Suprapubic skin (tissue), 4 donors: ENCODE data around the gene PRKAR2A. TPM values are rescaled to one million over a fixed set of nuclear protein-coding genes. Genes with fewer than 3 reads are reported as not detected.

Source experiments
- DNase-seq, 2 donors: peaks; one replicate each; pipeline ENCODE4 v3.0.0-alpha.2; 2019; ENCODE audit warnings: low spot score in 2 of 2
- H3K27ac ChIP-seq: fragments of 200-600 bp; sonication (generic); one replicate; pipeline ENCODE4 v1.5.1; 2019
- H3K27me3 ChIP-seq: fragments of 200-600 bp; sonication (generic); one replicate; pipeline ENCODE4 v1.5.1; 2019
- H3K36me3 ChIP-seq: fragments of 200-600 bp; sonication (generic); one replicate; pipeline ENCODE4 v1.5.1; 2019
- H3K4me1 ChIP-seq: fragments of 200-600 bp; sonication (generic); one replicate; pipeline ENCODE4 v1.5.1; 2019
- H3K4me3 ChIP-seq: fragments of 200-600 bp; sonication (generic); one replicate; pipeline ENCODE4 v1.5.1; 2019; ENCODE audit warnings: mild to moderate bottlenecking
- H3K9me3 ChIP-seq: fragments of 200-600 bp; sonication (generic); one replicate; pipeline ENCODE4 v1.5.1; 2019
- CTCF ChIP-seq, 2 donors: fragments of 200-600 bp in 1 of 2; fragments of 450-650 bp in 1 of 2; sonication (generic) in 1 of 2; IDR thresholded peaks; one replicate each; pipeline ENCODE4 v1.5.1; 2016 to 2019; ENCODE audit warnings: antibody characterized with exemption in 2 of 2, mild to moderate bottlenecking in 1 of 2, moderate library complexity in 1 of 2
- EP300 ChIP-seq: sonication (generic); formaldehyde crosslinking; IDR thresholded peaks from one replicate; pipeline ENCODE4 v1.6.1; 2017; ENCODE audit warnings: antibody characterized with exemption
- POLR2A ChIP-seq, 2 donors: fragments of 450-650 bp; IDR thresholded peaks; one replicate each; pipeline ENCODE4 v1.6.1; 2017; ENCODE audit warnings: antibody characterized with exemption in 2 of 2, mild to moderate bottlenecking in 2 of 2, moderate library complexity in 2 of 2
- POLR2AphosphoS5 ChIP-seq, 3 donors: sonication (generic); formaldehyde crosslinking; IDR thresholded peaks; one replicate each; pipeline ENCODE4 v1.6.1; 2017; ENCODE audit warnings: antibody characterized with exemption in 3 of 3
- WGBS: methylation state at CpG from one replicate; pipeline ENCODE4 v1.1.5; 2018; 5-methylcytosine and 5-hydroxymethylcytosine counted together
- total RNA-seq, 4 donors: library from RNA; depleted of rRNA; stranded (reverse); fragments of >200 nt; gene quantifications; one replicate each; pipeline ENCODE4 v1.1.0, GENCODE V29; 2016

Gene PRKAR2A
- total RNA-seq, 4 donors from 2014 or later, result 24.9 to 34.5 (median 29.5) TPM

GRCh38 chr3:48709051-48709461 is 138.6 kb downstream of the PRKAR2A start:
- H3K36me3 ChIP-seq, result peaks cover 30% of the 10 kb centered on the region
- 34% methylated on average over 7 of the region's 7 CpGs for WGBS
- H3K27me3 ChIP-seq, result no peaks in the 10 kb centered on the region
- no peak overlapping the region for H3K4me3 ChIP-seq
- DNase-seq, result peak in 1 of 2 donors; percentile 44
- TF ChIP-seq POLR2AphosphoS5 (IDR thresholded peaks at IDR 0.05), result no peak
- no peak for TF ChIP-seq EP300
- no peak for TF ChIP-seq CTCF (IDR thresholded peaks at IDR 0.05)
- no peak for TF ChIP-seq POLR2A (IDR thresholded peaks at IDR 0.05)
- H3K4me1 ChIP-seq, result peaks cover 61% of the 10 kb centered on the region
- peak overlapping the region; percentile 7 for H3K27ac ChIP-seq
- H3K9me3 ChIP-seq, result no peaks in the 10 kb centered on the region

DNA sequence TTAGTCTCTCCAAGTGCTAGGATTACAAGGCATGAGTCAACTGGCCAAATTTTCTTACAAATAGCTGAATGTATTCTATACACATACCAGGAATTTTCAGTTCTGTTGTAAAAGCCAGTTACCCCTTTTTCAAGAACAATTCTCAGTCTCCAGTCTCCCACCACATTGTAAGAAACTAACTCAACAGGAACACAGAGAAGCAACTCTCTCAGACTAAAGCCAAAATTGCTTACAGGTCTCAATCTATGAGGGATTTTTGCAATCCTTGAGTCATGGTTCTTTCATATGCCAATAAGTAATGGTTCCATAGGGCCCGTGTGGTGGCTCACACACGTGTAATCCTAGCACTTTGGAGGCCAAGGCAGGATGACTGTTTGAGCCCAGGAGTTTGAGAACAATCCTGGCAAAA is 139.2 kb downstream of the PRKAR2A start:
- DNase-seq, result no peak
- 10% methylated on average over 2 of the region's 2 CpGs for WGBS
- Histone ChIP-seq H3K36me3 (peaks cover 26% of the 10 kb centered on the region), H3K27me3 (no peaks in the 10 kb centered on the region), H3K4me3 (no peak overlapping the region), H3K4me1 (peaks cover 55% of the 10 kb centered on the region), H3K9me3 (no peaks in the 10 kb centered on the region), H3K27ac (peak overlapping the region; percentile 25)
- TF ChIP-seq POLR2A (IDR thresholded peaks at IDR 0.05) (no peak), CTCF (IDR thresholded peaks at IDR 0.05) (no peak), EP300 (no peak), POLR2AphosphoS5 (IDR thresholded peaks at IDR 0.05) (no peak)

GRCh38 chr3:48707157-48707556 is 140.5 kb downstream of the PRKAR2A start:
- Histone ChIP-seq H3K9me3 (no peaks in the 10 kb centered on the region), H3K27ac (no peak overlapping the region), H3K4me3 (no peak overlapping the region), H3K36me3 (peaks cover 26% of the 10 kb centered on the region), H3K27me3 (no peaks in the 10 kb centered on the region), H3K4me1 (peaks cover 42% of the 10 kb centered on the region)
- DNase-seq, result peak in 1 of 2 donors; percentile 20
- 89% methylated on average over 5 of the region's 5 CpGs for WGBS
- TF ChIP-seq CTCF (IDR thresholded peaks at IDR 0.05), result no peak
- TF ChIP-seq POLR2A (IDR thresholded peaks at IDR 0.05), result no peak
- TF ChIP-seq POLR2AphosphoS5 (IDR thresholded peaks at IDR 0.05), result no peak
- TF ChIP-seq EP300, result no peak

- Histone ChIP-seq H3K9me3 (no peaks in the 10 kb centered on the region), H3K4me3 (no peak overlapping the region), H3K4me1 (peaks cover 16% of the 10 kb centered on the region), H3K36me3 (peaks cover 24% of the 10 kb centered on the region), H3K27ac (no peak overlapping the region), H3K27me3 (no peaks in the 10 kb centered on the region)
- WGBS, result 83% methylated on average over 6 of the region's 6 CpGs
- DNase-seq, result peak in 1 of 2 donors; percentile 17
- TF ChIP-seq CTCF (IDR thresholded peaks at IDR 0.05) (no peak), POLR2A (IDR thresholded peaks at IDR 0.05) (no peak), EP300 (no peak), POLR2AphosphoS5 (IDR thresholded peaks at IDR 0.05) (no peak)
Measured at GRCh38 chr3:48702320-48702920, 145.3 kb downstream of the PRKAR2A start.

DNA sequence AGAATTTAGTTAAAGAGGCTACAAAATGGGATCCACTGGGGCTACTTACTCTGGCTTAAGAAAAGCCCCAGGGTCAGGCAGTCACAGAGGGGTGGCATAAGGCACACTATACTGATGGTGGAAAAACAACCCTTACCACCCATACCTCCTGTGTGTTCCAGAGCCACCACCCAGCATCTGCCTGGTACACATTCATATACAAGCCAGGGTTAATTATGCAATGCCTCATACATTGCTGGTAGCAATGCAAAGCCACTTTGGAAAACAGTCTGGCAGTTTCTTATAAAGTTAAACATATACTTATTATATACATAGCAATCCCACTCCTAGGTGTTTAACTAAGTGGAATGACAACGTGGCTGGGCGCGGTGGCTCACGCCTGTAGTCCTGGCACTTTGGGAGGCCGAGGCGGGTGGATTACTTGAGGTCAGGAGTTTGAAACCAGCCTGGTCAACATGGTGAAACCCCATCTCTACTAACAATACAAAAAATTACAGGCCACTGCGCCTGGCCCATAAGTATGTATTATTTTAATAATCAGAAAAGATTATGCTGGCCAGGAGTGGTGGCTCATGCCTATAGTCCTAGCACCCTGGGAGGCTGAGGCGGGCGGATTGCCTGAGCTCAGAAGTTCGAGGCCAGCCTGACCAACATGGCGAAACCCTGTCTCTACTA is 146.8 kb downstream of the PRKAR2A start:
- H3K4me3 ChIP-seq, result no peak overlapping the region
- H3K4me1 ChIP-seq, result peaks cover 22% of the 10 kb centered on the region
- H3K27ac ChIP-seq, result no peak overlapping the region
- H3K27me3 ChIP-seq, result no peaks in the 10 kb centered on the region
- TF ChIP-seq POLR2A (IDR thresholded peaks at IDR 0.05) (no peak), POLR2AphosphoS5 (IDR thresholded peaks at IDR 0.05) (no peak), CTCF (IDR thresholded peaks at IDR 0.05) (no peak), EP300 (no peak)
- H3K9me3 ChIP-seq, result no peaks in the 10 kb centered on the region
- peaks cover 16% of the 10 kb centered on the region for H3K36me3 ChIP-seq
- peak in 1 of 2 donors; percentile 54 for DNase-seq
- WGBS, result 93% methylated on average over 11 of the region's 11 CpGs
